Lower lobe of right lung (tissue), 2 donors: ENCODE results near the gene CHTF8. TPM values are rescaled to one million over a fixed set of nuclear protein-coding genes. Genes with fewer than 3 reads are reported as not detected.

Experiments
- ATAC-seq, 2 donors: fragments of 200-7000 bp; cut with Tn5 transposase; one replicate each; pipeline ENCODE4 v1.9.1; 2020 to 2022; ENCODE audit warnings: mild to moderate bottlenecking in 2 of 2, moderate library complexity in 2 of 2
- DNase-seq: peaks from one replicate; pipeline ENCODE4 v3.0.0-alpha.2; 2020
- H3K27ac ChIP-seq: fragments of 200-600 bp; one replicate; pipeline ENCODE4 v1.8.0; 2022
- H3K27me3 ChIP-seq: fragments of 200-600 bp; one replicate; pipeline ENCODE4 v1.8.0; 2022; ENCODE audit warnings: low read depth
- H3K36me3 ChIP-seq: fragments of 200-600 bp; one replicate; pipeline ENCODE4 v1.8.0; 2022; ENCODE audit warnings: mild to moderate bottlenecking
- H3K4me1 ChIP-seq: fragments of 200-600 bp; one replicate; pipeline ENCODE4 v1.8.0; 2022
- H3K4me3 ChIP-seq: fragments of 200-600 bp; one replicate; pipeline ENCODE4 v1.8.0; 2022; ENCODE audit warnings: mild to moderate bottlenecking
- H3K9me3 ChIP-seq: fragments of 200-600 bp; one replicate; pipeline ENCODE4 v1.8.0; 2022
- intact Hi-C: fragments of 100-400 bp; cut with DNase I; formaldehyde crosslinking; loops from one replicate; pipeline ENCODE4 v1.11.0; 2022
- total RNA-seq: library from RNA; stranded (reverse); fragmentation: NEBNext Ultra II Directional; extraction: Animal tissue kit (Norgen Biotek cat#: 25700); gene quantifications from one replicate; pipeline ENCODE4 v1.2.1, GENCODE V29; 2021
- TF ChIP-seq, protein P1 (sequence below): fragments of 200-600 bp; IDR thresholded peaks from one replicate; pipeline ENCODE4 v1.8.0; 2022; ENCODE audit warnings: antibody characterized with exemption, mild to moderate bottlenecking
- donor health status: DM: no; HTN: yes; CAD: no; lungs with severe emphysema.

The CHTF8 gene
- total RNA-seq, 1 donor from 2014 or later = 126 TPM

DNA sequence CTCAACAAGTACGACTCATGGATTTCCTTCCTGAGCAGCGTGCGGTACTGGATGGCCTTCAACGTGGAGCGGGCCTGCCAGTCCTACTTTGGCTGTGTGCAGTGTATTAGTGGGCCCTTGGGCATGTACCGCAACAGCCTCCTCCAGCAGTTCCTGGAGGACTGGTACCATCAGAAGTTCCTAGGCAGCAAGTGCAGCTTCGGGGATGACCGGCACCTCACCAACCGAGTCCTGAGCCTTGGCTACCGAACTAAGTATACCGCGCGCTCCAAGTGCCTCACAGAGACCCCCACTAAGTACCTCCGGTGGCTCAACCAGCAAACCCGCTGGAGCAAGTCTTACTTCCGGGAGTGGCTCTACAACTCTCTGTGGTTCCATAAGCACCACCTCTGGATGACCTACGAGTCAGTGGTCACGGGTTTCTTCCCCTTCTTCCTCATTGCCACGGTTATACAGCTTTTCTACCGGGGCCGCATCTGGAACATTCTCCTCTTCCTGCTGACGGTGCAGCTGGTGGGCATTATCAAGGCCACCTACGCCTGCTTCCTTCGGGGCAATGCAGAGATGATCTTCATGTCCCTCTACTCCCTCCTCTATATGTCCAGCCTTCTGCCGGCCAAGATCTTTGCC, 17.9 kb downstream of the CHTF8 start:
- no peak for ATAC-seq

GRCh38 chr16:69113216-69113615, 19.2 kb downstream of the CHTF8 start:
- no peak for ATAC-seq

More for the DNA sequence above, 17.9 kb downstream of the CHTF8 start:
- intact Hi-C loops = no loop called here
- Histone ChIP-seq H3K4me1 (peaks cover 9% of the 10 kb centered on the region), H3K27me3 (no peaks in the 10 kb centered on the region), H3K27ac (no peak overlapping the region), H3K9me3 (no peaks in the 10 kb centered on the region), H3K4me3 (no peak overlapping the region), H3K36me3 (peaks cover 87% of the 10 kb centered on the region)
- TF ChIP-seq, protein P1, sequence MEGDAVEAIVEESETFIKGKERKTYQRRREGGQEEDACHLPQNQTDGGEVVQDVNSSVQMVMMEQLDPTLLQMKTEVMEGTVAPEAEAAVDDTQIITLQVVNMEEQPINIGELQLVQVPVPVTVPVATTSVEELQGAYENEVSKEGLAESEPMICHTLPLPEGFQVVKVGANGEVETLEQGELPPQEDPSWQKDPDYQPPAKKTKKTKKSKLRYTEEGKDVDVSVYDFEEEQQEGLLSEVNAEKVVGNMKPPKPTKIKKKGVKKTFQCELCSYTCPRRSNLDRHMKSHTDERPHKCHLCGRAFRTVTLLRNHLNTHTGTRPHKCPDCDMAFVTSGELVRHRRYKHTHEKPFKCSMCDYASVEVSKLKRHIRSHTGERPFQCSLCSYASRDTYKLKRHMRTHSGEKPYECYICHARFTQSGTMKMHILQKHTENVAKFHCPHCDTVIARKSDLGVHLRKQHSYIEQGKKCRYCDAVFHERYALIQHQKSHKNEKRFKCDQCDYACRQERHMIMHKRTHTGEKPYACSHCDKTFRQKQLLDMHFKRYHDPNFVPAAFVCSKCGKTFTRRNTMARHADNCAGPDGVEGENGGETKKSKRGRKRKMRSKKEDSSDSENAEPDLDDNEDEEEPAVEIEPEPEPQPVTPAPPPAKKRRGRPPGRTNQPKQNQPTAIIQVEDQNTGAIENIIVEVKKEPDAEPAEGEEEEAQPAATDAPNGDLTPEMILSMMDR = no peak
- no peak for DNase-seq

GRCh38 chr16:69112285-69113129, 19.9 kb downstream of the CHTF8 start:
- ATAC-seq (peak; percentile 70 to 78), DNase-seq (peak; percentile 75)
- Histone ChIP-seq H3K4me1 (peaks cover 25% of the 10 kb centered on the region), H3K36me3 (peaks cover 71% of the 10 kb centered on the region), H3K27ac (no peak overlapping the region), H3K9me3 (no peaks in the 10 kb centered on the region), H3K27me3 (peaks cover 6% of the 10 kb centered on the region), H3K4me3 (no peak overlapping the region)
- intact Hi-C loops = no loop called here
- TF ChIP-seq, protein P1 = peak; percentile 80

More at GRCh38 chr16:69113216-69113615, 19.2 kb downstream of the CHTF8 start:
- no peak for DNase-seq
- H3K9me3 ChIP-seq = no peaks in the 10 kb centered on the region
- H3K27ac ChIP-seq = no peak overlapping the region
- H3K4me1 ChIP-seq = peaks cover 19% of the 10 kb centered on the region
- no peak overlapping the region for H3K4me3 ChIP-seq
- TF ChIP-seq, protein P1 = no peak
- peaks cover 78% of the 10 kb centered on the region for H3K36me3 ChIP-seq
- intact Hi-C loops = no loop called here
- H3K27me3 ChIP-seq = no peaks in the 10 kb centered on the region

GRCh38 chr16:69111876-69112230, 20.5 kb downstream of the CHTF8 start:
- no peak for DNase-seq
- H3K36me3 ChIP-seq = peaks cover 65% of the 10 kb centered on the region
- intact Hi-C loops = no loop called here

DNA sequence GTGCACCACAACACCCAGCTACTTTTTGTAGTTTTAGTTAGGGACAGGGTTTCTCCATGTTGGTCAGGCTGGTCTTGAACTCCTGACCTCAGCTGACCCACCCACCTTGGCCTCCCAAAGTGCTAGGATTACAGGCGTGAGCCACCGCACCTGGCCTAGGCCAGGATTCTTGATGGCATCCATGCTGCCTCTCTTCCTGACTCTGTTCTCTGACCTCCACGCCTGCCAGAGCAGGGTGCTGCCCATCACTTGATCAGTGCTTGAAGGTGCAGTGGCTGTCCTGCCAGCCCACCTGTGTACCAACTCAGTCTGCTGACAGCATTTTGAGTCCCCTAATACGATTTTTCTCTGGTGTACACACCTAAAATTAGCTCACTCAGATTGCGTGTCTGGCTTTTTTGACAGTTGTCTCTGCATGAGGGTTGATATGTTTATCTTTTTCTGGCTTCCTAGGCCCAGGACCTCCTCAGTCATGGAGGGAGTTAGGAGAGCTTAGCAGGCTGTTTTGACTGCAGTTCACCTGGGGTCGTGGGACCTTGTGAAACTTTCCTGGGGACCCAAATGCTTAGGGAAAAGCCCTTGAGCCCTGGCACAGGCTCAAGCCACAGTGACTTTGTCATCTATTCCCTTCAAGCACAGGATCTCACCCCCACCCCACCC, 21.0 kb downstream of the CHTF8 start:
- ATAC-seq (no peak), DNase-seq (no peak)
- H3K36me3 ChIP-seq = peaks cover 62% of the 10 kb centered on the region
- H3K27ac ChIP-seq = no peak overlapping the region
- H3K27me3 ChIP-seq = peaks cover 17% of the 10 kb centered on the region
- TF ChIP-seq, protein P1 = no peak
- intact Hi-C loops = no loop called here
- peaks cover 28% of the 10 kb centered on the region for H3K4me1 ChIP-seq
- H3K9me3 ChIP-seq = no peaks in the 10 kb centered on the region
- H3K4me3 ChIP-seq = no peak overlapping the region

More at GRCh38 chr16:69111876-69112230, 20.5 kb downstream of the CHTF8 start:
- Histone ChIP-seq H3K4me3 (no peak overlapping the region), H3K4me1 (peaks cover 28% of the 10 kb centered on the region), H3K27me3 (peaks cover 12% of the 10 kb centered on the region), H3K27ac (no peak overlapping the region), H3K9me3 (no peaks in the 10 kb centered on the region)
- TF ChIP-seq, protein P1 = no peak
- ATAC-seq = no peak
